Fibroblast of lung (primary cell): ENCODE measurements around the gene RPL23.

Experiments
- CTCF ChIP-seq, 2 donors: IDR thresholded peaks in 1 of 2; conservative IDR thresholded peaks in 1 of 2; 1 replicate in 1 of 2; 2 replicates in 1 of 2; pipeline ENCODE4 v1.5.1; 2011 to 2012; ENCODE audit warnings: low read length in 2 of 2, control low read depth in 1 of 2, inconsistent platforms in 1 of 2, low read depth in 1 of 2, mild to moderate bottlenecking in 1 of 2
- EZH2 ChIP-seq: IDR thresholded peaks from 2 replicates; pipeline ENCODE4 v1.5.1; 2012; ENCODE audit warnings: low read length, control low read depth, mild to moderate bottlenecking; ENCODE audit errors: missing control alignments

GRCh38 chr17:38890410-38890746, 36.9 kb upstream of the RPL23 start:
- no peak for TF ChIP-seq CTCF (conservative IDR thresholded peaks at IDR 0.05 in 1 of 2, IDR thresholded peaks at IDR 0.05 in 1 of 2; ENCODE audit: low read depth in 1 of 2, low read length in 2 of 2)
- no peak for TF ChIP-seq EZH2
